HG02763 (cell line): ENCODE data around the gene PRADC1.
"Not testable (repeated sequence)": the region's sequence is repeated elsewhere in the genome, so short reads cannot be mapped to it uniquely, and the experiment has no call there.

Experiments
- ATAC-seq: cut with Tn5 transposase; IDR thresholded peaks from one replicate; pipeline ENCODE4 v1.9.1; 2021; ENCODE audit warnings: mild to moderate bottlenecking, moderate library complexity; ENCODE audit not compliant: unreplicated experiment

The PRADC1 gene

DNA sequence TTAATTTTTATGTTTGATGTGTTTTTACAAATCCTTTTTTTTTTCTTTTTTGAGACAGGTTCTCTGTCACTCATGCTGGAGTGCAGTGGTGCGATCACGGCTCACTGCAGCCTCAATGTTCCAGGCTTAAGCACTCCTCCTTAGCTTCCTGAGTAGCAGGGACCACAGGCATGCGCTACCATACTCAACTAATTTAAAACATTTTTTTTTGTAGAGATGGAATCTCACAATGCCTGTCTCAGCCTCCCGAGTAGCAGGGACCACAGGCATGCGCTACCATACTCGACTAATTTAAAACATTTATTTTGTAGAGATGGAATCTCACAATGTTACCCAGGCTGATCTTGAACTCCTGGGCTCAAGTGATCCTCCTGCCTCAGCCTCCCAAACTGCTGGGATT lies 27.4 kb downstream of the PRADC1 start:
- ATAC-seq = no peak

- ATAC-seq = no peak
These were observed 29.9 kb downstream of the PRADC1 start for GRCh38 chr2:73203055-73203681.

DNA sequence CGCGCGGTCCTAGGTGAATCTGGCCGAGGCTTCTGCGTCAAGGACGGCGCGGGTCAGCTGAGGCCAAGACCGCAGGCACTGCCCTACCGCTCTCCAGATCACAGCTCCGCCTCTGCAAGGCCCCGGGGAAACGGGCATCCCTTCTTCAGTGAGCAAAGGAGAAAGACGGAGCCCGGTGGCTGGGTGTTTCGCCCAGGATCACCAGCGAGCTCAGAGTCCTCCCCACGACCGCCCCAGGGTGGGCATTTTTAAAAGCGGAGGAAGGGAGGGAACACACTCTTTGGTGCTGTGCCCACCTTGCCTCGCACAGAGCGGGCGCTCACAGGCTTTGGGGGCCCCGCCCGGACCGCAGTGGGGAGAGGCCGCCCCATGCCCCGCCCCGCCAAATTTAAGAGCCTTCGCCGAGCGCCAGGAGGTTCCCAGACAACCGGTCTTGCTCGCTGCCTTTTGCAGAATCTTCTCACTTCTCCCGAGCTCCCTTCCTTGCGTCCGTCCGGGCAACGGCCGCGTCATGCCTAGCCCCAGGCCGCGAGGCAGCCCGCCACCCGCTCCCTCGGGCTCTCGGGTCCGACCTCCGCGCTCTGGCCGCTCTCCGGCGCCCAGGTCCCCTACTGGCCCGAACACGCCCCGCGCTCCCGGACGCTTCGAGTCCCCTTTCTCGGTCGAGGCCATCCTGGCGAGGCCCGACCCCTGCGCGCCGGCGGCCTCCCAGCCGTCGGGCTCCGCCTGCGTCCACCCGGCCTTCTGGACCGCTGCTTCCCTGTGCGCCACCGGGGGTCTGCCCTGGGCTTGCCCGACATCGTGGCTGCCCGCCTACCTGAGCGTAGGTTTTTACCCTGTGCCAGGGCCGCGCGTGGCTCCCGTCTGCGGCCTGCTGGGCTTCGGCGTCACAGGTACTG lies 30.6 kb downstream of the PRADC1 start, which contains the start of gene NOTO:
Gene NOTO, plus strand, starts transcription at position 419 of the 899 bp plus-strand sequence. Its CDS starts 93 bp downstream, at position 512.
- no peak for ATAC-seq

DNA sequence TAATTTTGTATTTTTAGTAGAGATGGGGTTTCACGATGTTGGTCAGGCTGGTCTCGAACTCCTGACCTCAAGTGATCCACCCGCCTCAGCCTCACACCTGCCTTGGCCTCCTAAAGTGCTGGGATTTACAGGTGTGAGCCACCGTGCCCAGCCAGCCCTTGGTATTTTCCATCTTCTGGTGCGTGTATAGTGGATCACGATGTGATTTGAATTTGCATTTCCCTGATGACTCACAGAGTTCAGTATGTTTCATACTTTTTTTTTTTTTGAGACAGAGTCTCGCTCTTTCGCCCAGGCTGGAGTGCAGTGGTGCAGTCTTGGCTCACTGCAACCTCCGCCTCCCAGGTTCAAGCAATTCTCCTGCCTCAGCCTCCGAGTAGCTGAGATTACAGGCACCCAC lies 32.8 kb downstream of the PRADC1 start:
- ATAC-seq = not testable (repeated sequence)

DNA sequence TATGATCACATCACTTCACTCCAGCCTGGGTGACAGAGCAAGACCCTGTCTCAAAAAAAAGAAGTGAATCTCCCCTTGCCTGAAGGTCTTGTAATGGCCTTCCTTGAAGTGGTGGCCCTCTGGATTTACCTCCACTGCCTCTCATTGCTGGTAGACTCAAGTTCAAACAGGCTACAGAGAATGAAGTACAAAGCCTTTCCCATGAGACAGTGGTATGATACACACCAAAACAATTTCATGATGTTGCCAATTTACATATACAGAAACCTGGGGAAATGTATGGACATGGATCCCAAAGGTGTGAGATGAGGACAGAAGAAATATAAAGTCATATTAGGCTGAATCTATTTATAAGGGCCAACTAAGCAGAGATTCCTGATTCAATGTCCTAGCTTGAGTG lies 35.5 kb downstream of the PRADC1 start:
- no peak for ATAC-seq

DNA sequence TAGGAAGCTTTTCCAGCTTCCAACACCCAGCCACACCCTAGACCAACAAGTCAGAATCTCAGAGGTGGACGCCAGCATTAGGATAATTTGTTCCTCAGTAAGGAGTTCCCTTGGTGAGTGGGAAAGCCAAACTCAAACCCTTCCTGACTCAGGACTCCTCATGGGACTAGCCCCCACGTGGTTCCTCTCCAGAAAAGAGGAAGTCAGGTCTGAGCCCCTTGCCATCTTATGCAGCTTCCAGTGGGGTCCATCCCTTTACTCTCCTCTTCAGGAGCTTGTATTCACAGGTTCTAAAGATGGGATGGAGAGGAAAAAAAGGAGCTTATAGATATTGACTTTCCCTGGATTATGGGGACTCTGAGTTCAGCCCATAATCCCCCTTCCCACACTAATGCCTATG lies 45.5 kb downstream of the PRADC1 start:
- no peak for ATAC-seq

- ATAC-seq = no peak
These were observed 47.1 kb downstream of the PRADC1 start for GRCh38 chr2:73185965-73186364.
